NCI-H226 (cell line): ENCODE results near the gene GULP1.

ENCODE experiments used
- DNase-seq: peaks from one replicate; pipeline ENCODE4 v3.0.0-alpha.2; 2015

Gene GULP1

DNA sequence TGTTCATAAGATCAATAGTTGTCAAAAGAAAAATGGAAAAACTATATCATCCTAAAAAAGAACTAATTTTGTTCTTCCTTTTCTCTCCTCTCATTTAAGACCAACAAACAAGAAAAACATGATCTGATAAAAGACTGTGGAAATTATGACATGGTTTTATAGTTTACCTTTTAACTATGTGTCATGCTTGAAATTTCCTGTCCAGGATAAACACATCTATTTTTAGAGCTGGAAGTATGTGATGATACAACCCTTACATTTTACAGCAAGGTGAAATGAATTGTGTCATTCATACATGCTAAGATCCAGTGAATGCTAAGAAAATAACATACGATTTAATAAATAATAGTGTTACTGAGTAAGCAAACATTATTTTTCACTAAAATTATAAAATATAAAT, 89.9 kb downstream of the GULP1 start:
- peak; percentile 65 for DNase-seq

GRCh38 chr2:188382107-188382506, 90.4 kb downstream of the GULP1 start:
- DNase-seq: no peak

- no peak for DNase-seq
Observed at GRCh38 chr2:188383158-188383557, 91.5 kb downstream of the GULP1 start.

GRCh38 chr2:188385857-188386256, 94.2 kb downstream of the GULP1 start:
- no peak for DNase-seq

DNA sequence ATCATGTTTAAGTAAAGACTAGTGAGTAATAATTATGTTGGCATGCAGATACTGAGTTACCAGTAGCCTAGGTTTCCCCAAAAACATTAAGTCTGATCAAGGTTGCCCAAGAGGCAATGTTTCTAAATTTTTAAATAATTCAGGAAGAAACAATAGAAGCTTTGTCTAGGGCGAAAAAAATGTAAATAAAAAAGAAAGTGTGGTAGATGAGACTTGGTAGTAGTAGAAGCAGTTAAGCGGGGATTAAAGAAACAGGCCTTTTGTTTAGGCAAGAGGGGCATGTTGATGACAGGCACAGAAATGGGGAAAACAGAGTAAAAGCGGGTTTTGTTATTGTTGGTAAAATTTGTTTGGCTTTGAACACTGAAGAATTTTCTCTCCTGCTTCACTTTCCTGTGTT, 97.2 kb downstream of the GULP1 start:
- DNase-seq: no peak

DNA sequence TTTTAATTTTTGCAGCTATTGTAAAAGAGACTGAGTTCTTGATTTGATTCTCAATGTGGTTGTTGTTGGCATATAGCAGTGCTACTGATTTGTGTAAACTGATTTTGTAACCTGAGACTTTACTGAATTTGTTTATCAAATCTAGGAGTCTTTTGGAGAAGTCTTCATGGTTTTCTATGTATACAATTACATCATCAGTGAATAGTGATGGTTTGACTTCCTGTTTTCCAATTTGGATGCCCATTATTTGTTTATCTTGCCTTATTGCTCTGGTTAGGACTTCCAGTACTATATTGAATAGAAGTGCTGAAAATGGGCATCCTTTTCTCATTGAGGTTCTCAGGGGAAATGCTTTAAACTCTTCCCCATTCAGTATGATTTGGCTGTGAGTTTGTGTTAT, 99.7 kb downstream of the GULP1 start:
- DNase-seq: no peak

GRCh38 chr2:188394931-188395472, 103.3 kb downstream of the GULP1 start:
- DNase-seq: no peak

DNA sequence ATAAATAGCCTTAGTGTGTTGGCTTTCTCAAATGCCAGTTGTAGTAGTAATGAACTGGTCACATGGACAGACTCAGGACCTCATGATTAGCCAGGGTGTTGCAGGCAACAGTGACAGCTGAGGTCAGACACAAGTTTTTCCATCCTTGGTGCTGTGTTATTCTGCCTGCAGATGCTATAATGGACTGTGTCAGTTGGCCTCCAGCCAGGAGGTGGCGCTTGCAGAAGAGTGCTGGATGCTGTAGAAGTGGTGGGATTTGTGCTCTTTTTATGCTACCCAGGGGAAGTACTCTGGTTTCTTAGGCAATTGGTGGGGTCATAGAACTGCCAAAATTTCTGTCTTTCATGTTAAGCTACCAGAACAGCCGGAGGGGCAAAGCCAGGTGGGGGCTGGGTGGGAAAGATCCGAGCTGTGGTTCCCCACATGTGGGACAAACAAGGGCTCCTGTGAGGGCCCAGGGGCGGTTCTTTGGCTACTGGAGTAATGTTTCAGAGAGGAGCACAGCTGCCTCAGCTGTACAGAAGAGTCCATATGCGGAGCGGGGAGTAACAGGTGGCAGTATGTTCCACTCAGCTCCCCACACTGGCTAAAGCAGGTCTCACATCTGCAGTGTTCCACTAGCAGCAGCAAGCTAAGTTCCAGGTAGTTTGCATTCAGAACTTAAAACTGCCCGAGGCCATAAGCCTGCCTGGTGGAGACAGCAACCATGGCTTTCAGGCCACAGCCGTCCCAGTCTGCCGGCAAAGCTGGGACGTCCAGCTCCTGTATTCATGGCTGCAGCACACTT, 104.4 kb downstream of the GULP1 start:
- no peak for DNase-seq

DNA sequence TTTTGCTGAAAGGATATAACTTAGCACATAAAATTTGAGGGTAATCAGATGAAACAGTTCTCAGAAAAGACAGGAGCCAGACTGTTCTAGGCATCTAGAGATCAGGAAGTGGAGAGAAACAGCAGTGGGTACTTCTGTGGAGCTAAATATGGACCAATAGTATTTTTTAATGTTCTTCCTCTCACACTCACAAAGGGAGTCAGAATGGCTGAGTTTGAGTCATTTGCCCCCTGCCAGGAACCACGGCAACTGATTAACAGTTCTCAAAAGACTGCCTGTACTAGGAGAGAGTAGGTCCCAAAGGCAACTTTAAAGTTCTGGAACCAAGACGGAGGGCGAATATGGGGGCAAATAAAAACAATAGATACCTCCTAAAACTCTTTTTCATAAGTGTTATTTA, 107.5 kb downstream of the GULP1 start:
- peak; percentile 50 for DNase-seq

DNA sequence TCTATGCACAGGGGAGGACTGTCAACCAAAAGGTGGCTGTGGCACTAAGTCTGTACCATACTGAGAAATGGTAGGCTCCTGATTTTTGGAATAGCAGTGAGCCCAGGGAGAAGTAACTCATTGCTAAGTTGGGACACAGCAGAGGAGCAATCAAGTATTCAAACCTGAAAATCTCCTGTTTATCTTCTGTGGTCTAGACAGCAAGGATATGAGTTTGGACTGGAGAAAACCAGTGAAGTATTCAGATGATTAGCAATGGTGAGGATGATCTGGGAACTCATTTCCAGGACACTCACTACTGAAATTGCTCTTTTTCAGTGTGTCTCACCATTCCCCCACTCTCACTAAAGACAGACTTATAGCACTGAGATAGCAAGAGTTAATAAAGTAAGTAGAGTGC, 112.0 kb downstream of the GULP1 start:
- DNase-seq: no peak

DNA sequence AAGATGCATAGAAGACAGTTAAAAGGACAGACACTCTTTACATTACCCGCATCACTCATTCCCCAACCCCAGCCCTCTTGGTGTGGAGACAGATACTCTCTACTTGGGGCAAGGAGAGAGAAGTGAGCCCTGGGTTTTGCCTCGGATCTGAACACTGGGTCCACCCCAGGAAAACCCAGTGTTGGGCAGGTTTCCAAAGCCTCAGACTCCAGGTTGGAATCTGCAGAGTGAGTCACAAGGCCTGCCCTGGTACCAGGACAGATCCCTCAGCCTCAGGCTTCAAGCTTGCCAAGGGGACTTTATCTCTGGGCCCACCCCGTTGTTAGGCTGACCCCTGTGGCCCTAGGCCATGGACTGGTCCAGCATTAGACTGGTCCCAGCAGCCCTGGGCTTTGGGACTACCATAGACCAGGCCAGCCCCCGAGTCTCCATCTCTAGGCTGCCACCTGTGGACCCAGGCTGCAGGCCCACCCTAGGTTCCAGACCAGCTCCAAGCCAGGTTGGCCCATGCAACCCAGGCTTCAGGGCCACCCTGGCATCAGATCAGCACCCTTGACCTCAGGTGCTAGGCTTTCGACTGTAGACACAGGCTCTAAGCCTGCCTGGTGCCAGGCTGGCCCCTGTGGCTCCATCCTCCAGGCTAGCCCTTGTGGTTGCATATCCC, 112.8 kb downstream of the GULP1 start:
- DNase-seq: peak; percentile 67

GRCh38 chr2:188406414-188406813, 114.7 kb downstream of the GULP1 start:
- no peak for DNase-seq

DNA sequence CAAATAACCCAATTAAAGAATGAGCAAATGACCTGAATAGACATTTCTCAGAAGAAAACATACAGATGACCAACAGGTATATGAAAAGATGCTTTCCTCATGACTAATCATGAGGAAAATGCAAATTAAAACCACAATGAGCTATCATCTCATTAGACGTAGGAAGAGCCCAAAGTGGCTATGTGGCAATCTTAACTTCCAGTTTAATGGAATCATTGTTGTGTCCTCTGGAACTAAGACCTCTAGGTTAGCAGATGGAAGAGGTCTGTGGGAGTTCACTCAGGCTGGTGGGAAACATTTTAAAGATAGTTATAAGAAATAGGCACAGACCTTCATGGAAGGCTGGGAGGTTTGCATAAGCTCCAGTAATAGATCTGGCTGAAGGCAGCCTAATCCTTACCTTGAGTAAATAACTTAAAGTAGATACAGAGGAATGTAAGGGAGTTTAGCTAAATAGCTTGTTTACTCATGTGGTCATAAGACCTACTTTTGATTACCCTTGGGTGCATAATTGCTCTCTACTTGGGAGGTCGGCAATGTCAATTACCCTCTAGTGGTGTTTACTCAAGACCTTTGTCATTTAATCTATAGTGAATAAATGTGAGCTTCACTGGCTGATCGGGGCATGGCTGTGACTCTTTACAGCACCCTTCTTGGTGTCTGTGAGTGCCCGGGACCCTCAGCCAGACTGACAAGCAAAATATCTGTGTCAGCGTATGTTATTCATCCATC, 119.0 kb downstream of the GULP1 start:
- DNase-seq: peak; percentile 30

- DNase-seq: no peak
Observed at GRCh38 chr2:188412190-188412589, 120.5 kb downstream of the GULP1 start.

DNA sequence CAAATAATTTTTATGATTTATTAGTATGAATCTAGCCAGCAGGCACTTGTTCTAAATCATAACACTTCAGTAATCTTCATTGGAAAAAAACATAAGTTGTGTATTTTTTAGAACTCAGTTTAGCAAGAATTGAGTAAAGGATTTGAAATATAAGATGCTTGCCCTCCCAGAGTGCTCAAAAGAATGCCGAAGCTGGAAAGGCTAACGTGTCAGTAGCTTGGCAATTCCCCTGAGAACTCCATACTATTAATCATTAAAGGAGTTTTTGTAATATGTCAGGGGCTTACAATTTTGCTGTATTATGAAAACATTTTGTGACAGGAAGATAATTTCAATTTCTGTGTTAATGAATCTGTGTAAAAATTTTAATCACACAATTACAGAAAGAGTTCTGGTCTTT, 122.7 kb downstream of the GULP1 start:
- DNase-seq: peak; percentile 19

DNA sequence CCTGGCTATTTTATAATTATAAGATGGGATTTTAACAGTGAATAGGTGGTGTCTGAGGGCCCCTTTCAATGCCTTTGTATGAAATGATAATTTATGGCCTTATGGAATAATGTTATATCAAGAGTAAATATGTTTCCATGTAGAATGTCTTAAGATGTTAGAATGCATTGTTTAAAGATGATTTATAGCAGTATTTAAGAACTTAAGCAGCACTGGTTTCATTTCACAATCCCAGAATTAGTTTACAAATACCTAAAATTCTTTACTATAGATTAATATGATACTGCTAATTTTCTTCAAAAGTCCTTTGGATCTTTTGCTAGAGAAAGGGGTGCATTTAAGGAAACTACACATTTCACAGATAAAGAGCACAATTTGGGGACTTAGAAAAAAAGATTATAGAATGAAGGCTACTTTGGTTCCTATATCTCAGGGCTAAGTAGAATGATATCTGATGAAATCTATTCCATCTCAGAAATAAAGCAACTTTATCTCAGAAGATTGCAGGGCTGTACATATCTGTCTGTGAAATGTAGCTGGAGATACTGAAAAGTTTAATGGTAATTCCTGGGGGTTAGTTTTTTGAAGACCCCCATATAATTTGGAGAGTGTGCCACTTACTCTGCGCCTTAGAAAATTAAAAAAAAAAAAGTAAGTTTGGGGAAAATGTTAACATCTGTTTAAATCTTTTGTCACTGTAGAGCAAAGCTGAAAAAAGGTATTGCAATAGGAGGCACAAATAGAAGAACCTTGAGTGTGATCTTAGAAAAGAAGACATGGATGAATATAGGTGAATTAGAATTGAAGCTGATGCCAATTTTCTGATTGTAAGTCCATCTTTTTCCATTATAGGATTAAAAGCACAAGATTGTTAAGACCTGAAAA, 123.4 kb downstream of the GULP1 start:
- DNase-seq: no peak

- no peak for DNase-seq
Observed at GRCh38 chr2:188415754-188416083, 124.0 kb downstream of the GULP1 start.

DNA sequence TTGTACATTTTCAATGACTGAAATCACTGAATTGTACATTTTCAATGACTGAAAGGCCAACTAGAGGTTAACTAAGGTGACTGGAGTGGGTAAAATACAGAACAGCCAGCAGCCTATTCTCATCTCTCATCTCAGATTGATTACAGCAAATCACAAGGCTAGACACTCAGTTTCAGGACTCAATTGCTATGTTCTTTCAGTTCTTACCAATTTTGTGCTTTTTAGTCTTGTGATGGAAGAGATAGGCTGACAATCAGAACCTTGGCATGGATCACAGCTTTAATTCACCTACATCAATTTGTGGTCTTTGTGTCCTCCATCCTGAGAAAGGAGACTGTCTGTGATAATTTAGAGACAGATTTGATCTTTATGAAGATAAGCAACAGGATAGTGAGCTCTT, 124.7 kb downstream of the GULP1 start:
- no peak for DNase-seq

DNA sequence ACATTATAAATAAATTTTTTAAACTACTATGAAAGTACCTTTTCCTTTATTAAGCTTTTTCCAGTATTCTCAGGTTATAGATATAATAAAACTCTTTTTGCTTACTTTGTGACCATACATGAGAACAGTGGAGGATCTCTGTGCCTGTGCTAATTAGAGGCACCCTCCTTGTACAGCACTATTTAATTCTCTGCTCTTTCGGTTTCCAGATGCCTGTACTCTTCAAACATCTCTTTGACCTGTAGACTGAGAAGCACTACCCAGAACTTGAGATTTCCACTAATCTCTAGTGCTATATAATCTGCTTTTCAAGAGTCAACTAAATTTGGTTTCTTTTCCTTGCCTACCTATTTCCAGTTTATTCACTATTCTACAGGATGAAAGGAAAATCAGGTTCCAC, 131.1 kb downstream of the GULP1 start:
- no peak for DNase-seq

GRCh38 chr2:188425266-188425665, 133.6 kb downstream of the GULP1 start:
- DNase-seq: no peak

GRCh38 chr2:188426121-188426520, 134.4 kb downstream of the GULP1 start:
- no peak for DNase-seq

GRCh38 chr2:188430705-188431104, 139.0 kb downstream of the GULP1 start:
- DNase-seq: no peak

- no peak for DNase-seq
Observed at GRCh38 chr2:188434018-188434417, 142.3 kb downstream of the GULP1 start.
